GM18511 (cell line): ENCODE data around the gene ADSL.
"Not testable (repeated sequence)": the region's sequence is repeated elsewhere in the genome, so short reads cannot be mapped to it uniquely, and the experiment has no call there.

Experiments
- ATAC-seq: cut with Tn5 transposase; IDR thresholded peaks from one replicate; pipeline ENCODE4 v1.9.1; 2021; ENCODE audit warnings: mild to moderate bottlenecking, moderate library complexity; ENCODE audit not compliant: unreplicated experiment

The ADSL gene

DNA sequence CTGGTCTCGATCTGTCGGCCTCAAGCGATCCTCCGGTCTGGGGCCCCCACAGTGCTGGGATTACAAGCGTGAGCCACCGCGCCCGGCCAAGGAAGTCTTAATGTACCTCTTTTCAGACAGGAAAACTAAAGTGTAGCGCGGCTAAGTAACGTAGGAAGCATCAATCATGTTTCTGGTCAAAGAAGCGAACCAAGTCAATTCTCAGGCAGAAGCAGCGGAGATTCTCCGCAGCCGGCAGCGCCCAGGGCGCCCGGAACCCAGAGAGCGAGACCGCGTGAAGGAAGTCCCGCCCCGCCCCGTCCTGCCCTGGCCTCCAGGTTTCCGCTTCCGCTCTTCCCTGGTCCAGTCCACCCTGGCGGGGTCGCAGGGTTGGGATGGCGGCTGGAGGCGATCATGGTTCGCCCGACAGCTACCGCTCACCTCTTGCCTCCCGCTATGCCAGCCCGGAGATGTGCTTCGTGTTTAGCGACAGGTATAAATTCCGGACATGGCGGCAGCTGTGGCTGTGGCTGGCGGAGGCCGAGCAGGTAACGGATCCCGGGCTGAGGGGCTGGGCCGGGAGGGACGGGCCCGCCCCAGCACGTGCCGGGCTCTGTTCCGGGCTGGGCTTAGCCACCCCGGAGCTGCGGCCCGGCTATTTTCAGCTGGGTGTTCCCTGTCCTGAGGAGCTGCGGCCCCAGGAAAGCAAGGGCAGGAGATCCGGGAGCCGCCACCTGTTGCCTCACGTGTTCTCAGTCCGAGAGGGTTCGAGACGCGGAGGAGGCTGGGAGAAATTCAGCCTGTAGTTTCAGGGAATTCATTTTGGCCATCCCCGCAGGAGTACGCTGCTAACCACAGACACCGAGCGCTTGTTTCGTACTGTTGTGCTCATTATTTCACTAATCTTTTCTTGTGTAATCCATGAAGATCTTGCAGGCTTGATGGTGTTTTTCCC, at the start of gene ADSL:
ADSL (plus strand) TSS at position 316 of the 934 bp plus-strand sequence; CDS start at position 375, 59 bp downstream.
- ATAC-seq: peak; percentile 87

DNA sequence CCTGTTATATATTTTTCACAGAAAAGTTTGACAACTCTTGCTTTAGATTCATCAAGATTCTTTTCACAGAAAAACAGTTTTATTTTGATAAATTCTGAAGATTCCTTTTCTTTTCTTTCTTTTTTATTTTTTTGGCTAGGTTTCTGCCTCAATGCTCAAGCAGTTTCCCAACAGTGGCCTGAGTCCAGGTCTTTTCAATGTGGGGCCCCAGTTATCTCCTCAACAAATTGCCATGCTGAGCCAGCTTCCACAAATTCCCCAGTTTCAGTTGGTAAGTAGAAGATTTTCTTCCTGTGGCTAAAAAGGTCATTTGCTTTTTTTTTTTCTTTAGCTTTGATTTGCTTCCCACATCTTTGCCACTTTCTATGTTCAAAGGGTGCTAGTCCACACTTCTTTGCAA, 46.0 kb upstream of the ADSL start:
- no peak for ATAC-seq

DNA sequence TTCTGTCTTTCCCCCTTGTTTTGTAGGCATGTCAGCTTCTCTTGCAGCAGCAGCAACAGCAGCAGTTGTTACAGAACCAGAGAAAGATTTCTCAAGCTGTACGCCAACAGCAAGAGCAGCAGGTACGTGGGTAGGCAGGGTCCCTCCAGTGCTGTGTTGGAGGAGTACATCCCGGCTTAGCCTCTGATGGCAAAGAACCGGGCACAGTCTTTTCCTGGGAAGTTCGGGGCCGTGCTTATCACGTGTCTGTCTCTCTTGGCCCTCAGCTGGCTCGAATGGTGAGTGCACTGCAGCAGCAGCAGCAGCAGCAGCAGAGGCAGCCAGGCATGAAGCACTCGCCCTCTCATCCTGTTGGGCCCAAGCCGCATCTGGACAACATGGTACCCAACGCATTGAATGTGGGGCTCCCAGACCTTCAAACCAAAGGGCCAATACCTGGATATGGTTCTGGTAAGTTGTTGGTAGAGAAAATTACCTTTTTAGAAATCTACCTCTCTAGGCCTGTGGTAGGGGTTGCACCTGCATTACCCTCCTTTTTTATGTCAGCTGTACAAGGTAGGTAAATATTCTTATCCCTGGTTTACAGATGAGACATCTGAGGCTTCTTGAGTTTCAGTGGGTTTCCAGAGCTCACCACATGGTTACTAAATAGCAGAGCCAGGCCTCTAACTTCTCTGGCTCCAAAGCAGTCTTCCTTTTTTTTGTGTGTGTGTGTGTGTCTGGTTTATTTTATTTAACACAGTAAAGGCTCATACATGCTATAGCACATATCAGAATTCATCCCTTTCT, 45.2 kb upstream of the ADSL start:
- ATAC-seq: no peak

DNA sequence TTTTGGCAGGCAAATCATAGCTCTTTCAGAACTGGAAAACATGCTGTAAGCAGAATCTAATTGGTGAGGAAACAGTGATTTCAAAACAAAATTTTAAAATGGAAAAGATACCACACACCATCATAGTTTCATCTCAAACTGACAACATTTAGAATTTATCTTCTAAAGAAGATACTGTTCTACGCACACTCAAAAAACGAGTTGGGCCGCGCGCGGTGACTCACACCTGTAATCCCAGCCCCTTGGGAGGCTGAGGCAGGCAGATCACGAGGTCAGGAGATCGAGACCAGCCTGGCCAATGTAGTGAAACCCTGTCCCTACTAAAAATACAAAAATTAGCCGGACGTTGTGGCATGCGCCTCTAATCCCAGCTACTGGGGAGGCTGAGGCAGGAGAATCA, 44.2 kb upstream of the ADSL start:
- no peak for ATAC-seq

DNA sequence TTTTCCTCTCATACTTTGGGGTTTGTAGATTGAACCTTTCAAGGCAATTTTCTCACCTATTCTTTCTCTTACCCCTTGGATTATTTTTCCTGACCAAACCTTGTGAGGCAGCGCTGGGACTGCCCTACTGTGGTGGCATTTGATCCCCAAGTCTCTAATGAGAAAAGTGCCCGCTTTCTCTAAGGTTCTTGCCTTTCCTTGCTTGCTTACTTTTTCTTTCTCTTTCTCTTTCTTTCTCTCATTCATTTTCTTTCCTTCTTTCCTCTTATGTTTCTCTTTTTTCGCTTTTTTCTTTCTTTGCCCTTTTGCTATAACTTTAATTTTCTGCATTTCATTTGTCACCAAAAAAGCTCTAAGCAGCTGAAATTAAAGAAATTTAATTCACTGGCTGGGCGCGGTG, 40.7 kb upstream of the ADSL start:
- ATAC-seq: no peak

DNA sequence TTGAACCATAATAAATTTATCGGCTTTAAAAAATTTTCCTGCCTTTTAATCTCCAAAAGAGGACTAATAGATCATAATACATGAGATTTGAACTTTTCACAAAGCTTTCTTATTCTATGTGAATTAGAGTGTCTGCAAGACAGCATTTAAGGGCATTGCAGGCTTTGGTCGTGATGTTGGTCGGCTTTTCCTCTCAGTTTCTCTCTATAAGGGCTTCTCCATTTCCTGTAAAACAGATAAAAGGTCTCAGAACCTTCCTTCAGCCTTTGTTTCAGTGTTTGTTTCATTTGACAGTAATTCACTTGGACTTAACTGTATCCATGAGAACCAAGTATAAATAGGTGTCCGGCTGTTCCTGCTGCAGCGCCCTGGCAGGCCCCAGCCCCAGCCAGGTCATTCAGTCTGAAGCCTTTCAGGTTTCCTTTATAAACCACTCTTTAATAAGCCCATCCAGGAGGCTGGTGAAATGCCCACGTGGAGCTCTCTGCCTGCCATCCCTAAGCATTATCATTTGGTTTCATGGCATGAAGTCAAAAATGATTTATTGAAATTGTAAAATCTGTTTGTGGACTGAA, 37.2 kb upstream of the ADSL start:
- ATAC-seq: no peak

DNA sequence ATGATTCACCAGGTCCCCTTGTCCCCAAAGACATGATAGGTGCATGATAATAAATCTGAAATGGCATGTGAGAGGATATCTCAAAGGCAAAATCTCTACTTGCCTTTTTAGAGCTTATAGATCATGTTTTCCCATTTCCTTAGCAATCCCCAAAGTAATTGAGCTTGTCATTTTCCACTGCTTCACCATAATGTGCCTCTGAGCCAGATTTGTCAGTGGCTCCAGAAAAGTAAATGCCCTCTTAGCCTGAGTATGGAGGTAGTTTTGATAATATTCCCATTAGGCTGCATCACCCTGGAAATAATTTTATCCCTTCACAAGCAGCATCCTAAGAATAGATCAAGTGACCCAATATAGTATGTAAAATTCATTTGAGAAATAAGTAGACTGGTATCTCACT, 36.7 kb upstream of the ADSL start:
- no peak for ATAC-seq

DNA sequence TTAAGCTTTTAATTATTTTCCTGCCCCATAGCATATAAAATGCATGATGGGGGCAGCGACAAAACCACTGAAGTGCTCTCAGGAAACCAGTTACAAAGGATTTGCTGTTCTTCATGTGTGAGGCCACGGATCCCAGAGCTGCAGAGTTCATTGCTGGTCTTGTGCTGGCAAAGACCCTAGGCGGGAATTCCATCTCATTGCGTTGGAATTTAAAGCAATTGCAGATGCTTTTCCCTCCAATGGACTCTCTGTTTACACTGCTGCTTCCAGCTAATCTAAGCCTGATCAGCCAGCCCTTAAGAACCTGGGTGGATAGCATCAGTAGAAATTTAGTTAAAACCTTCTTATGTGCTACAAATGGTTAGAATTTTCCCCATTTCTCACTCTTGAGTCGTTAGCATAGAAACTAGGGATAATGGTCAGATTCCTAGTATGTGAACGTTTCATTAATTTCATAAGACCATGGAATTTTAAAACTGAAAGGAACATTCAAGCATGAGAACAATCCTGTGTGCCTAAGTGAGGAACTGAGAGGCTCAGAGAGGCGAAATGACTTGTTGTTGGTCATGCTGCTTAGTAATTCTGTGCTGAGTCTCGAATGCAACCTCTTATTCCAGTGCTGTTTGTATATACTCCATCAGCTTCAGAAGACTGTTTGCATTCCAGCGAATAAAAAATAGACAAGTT, 36.1 kb upstream of the ADSL start:
- ATAC-seq: no peak

DNA sequence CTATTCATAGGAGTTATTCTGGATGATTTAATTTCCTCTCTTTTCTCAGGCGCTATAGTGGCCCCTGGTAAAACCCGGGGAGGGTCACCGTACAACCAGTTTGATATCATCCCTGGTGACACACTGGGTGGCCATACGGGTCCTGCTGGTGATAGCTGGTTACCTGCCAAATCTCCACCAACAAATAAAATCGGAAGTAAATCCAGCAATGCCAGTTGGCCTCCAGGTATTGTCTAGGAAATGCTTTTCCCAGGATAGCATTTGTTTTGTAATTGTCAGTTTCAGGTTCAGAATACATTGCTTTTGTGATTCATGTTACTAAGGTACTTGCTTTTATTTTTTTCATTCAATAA, 35.6 kb upstream of the ADSL start:
- ATAC-seq: no peak

DNA sequence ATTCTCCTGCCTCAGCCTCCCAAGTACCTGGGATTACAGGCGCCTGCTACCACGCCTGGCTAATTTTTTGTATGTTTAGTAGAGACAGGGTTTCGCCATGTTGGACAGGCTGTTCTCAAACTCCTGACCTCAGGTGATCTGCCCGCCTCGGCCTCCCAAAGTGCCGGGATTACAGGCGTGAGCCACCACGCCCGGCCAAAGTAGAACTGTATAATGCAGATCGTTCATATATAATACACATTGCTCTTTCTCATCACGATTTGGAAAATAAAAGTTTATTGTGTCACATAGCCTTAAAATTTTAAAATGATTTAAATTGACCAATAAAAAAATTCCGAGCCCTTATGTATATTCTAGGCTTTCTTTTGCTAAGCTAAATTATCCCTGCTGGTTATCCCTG, 34.7 kb upstream of the ADSL start:
- not testable (repeated sequence) for ATAC-seq

DNA sequence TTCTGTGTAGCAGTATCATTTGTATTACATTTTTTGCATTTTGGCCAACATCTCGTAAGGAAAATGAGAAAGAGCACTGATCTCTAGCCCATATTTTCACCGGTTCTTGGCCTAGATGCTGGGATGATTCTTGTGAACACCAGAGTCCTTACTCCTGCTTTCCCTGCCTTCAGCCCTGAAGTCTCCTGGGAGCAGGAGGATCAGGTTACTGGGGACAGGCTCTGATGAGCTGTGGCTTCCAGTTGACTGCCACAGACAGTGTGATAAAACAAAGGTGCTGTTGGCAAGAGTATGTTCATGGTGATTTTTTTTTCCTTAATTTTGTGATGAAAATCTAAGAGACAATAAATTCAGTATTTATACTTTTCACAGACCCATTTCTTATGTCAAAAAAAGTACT, 34.2 kb upstream of the ADSL start:
- ATAC-seq: no peak

DNA sequence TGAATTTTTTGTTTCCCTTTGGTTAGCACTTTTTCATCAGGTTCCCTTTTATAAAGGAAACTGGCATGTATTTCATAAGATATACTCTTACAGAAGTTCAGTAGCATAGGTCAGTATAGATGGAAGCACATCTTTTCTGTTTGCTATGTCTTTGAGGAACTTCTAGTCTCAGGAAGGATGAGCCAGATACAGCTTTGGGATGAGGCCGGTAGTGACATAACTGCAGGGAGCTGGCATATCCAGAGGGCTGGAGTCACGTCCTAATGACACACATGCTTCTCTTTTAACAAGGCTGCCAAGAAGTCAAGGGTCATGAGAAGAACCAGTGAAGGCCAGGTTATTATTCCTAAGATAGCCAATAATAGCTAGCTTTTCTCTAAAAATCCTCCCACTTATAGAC, 33.3 kb upstream of the ADSL start:
- no peak for ATAC-seq

DNA sequence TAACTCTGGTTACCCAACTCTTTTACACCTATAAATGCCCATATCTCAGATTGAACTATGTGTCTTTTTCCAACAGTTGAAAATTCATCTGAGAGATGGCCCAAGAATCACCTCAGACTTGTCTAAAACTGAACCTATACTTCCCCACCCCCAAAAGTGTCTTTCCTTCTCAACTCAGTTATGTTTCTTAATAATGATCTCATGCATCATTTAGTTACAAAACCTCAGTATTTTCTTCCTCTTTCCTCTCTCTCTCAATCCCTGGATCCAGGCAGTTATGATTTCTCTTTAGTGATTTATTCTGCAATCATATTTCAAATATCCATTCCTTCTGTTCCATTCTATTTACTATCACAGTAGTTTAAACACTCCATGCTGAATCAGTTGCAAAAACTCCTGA, 32.3 kb upstream of the ADSL start:
- no peak for ATAC-seq

DNA sequence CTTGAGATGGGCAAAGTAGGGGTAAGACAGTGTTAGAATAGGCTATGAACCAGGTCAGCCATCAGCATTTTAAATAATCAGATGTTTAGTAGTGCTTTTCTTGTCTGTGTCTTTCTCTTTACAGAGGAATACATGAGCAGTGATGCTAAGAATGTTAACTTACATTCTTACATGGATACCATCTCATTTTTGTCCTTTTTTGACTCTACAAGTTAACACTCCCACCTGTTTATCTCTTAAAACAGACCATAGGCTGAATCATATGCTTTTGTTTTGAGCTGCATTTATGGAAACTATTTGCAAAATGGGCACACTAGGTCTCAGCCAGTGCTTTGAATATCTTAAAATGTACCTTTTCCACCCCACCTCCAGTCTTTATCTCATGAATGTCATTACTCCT, 25.6 kb upstream of the ADSL start:
- ATAC-seq: no peak

DNA sequence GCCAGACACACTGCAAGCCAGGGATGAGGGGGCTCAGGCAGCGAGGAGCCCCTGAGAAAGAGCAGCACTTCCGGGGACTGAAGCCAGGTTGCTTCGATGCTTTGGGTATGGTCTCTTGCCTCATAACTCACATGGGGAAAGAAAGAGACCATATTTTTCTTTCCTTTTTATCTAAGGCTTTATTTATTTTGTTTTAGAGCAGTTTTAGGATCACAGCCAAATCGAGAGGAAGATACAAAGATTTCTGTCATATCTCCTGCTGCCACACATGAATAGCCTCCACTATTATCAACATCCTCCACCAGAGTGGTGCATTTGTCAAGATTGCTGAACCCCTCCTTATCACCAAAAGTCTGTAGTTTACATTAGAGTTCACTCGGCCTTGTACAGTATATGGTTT, 24.3 kb upstream of the ADSL start:
- ATAC-seq: no peak

DNA sequence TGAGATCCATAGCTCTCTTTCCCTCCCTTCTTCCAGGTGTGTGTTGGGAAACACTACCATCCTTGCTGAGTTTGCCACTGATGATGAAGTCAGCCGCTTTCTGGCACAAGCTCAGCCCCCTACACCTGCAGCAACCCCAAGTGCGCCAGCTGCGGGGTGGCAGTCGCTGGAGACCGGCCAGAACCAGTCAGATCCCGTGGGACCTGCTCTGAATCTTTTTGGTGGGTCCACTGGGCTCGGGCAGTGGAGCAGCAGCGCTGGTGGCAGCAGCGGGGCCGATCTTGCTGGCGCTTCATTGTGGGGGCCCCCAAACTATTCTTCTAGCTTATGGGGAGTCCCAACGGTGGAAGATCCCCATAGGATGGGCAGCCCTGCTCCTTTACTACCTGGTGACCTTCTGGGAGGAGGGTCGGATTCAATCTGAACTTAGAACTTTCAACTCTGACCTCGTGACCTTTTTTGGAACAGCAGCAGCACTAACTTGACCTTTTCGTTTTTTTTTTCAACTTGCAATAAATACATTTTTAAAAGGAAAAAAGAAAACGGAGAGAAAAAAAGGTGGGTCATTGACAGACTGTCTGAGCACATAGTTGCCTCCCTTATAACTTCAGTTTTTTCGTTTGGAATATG, 23.4 kb upstream of the ADSL start:
- no peak for ATAC-seq

DNA sequence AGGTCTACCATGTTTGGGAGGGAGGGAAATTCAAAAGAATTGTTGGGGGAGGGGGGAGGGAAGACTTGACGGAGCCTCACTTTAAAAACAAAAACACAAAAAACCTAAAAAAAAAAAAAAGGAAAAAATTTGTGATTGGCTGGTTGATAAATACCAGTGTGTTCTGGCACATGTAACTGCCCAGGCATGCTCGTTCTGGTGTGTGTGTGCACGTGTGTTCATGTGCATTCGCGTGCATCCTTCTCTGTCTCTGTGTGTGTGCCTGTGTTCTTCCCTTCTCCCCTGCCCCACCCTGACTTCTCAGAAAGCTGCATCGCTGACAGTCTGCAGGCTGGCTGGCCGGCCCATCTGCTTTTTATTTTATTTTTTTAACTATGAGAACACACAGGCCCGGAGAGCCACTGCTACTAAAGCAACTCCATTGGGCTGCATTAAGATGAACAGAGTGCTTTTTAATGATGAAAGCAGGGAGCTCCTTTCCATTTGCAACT, 22.6 kb upstream of the ADSL start:
- ATAC-seq: no peak

DNA sequence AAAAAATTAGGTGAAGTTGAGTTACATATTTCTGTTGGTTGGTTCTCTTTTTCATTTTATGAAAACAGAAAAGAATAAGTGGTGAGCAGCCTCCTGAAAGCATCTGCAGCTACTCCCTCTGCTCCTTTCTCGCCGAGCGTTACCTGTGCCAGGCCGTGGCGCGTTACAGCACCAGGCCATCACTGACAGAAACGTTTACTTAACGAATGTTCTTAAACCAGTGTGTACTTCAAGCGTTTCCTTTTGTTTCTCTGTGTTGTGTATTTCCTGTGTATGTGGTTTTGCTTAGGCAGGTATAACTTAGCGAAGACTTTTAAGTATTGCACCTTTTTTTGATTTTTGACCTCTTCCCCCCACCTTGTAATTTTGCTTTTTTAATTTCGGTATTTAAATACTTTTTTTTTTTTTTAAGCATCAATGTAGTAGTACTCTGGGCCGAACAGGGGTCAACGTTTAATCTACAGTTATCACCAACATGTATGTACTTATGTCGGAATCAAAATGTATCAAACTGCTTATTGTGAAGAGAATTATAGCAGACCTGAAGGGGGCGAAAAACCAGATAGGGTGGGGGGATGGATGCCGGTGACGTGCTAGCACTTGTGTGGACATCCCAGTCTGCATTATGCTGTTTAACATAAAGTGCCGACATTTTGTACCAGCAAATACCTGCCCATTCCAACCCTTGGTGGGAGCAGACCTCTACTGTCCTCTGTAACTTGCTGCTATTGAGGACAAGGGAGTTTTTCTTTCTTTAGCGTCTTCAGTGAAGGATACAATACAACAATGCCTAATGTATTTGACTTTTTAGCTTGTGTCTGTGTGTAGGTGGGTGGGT, 21.6 kb upstream of the ADSL start:
- ATAC-seq: no peak

DNA sequence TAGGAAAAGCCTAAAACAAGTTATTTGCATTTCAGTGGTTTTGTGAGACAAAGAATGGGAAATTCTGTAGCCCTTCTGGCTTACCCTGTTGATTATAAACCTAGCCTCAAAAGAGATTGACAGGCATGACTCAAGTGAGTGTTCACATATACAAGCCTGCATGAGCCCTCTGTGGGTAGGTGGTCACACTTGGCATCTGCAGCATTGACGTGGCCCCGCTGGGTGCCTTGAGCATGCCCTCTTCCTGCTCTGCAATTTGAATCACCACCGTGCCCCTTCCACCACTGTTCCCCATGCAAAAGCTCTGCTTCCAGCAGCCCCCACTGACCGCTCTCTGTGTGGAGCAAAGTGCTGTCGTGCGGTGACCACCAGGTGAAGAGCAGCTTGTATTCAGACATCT, 21.0 kb upstream of the ADSL start:
- ATAC-seq: no peak
